ENCODE measurements around the gene DNAI4.

- no peak for TF ChIP-seq SIN3A (IDR thresholded peaks at IDR 0.05; ENCODE audit: borderline replicate concordance, insufficient read depth, low read depth, low read length)
- no peak for TF ChIP-seq CTCF (IDR thresholded peaks at IDR 0.05)
These were observed 115.4 kb downstream of the DNAI4 start for GRCh38 chr1:66809245-66809644.

All from Panc1 (cell line).